ENCODE results near the gene DEPDC7. TPM values are rescaled to one million over a fixed set of nuclear protein-coding genes. Genes with fewer than 3 reads are reported as not detected.
A peak's percentile ranks its signal among the peaks of the same experiment; 100 is the strongest.
"Not testable (repeated sequence)": the region's sequence is repeated elsewhere in the genome, so short reads cannot be mapped to it uniquely, and the experiment has no call there.

DEPDC7 gene
- total and polyA plus RNA-seq, 4 donors: 0.31 to 6.4 (median 1.7) TPM

GRCh38 chr11:33044285-33044756 lies 28.6 kb downstream of the DEPDC7 start:
- H3K9me3 ChIP-seq (ENCODE audit: control insufficient read depth, low read length): no peaks in the 10 kb centered on the region
- no peak overlapping the region for H3K27ac ChIP-seq (ENCODE audit: low read depth in 1 of 2, low read length in 2 of 2)
- no peak overlapping the region for H3K4me3 ChIP-seq (ENCODE audit: low read length in 2 of 2)
- intact Hi-C loops (cut with DNase I): loop anchor here (10.0 kb wide), 2 partner anchors 110 to 150 kb away; partner anchors contain the start of gene QSER1 (in 1 of the 2)
- DNase-seq: no peak
- no peak for ATAC-seq (ENCODE audit: low FRiP score)
- peaks cover 0 to 3% of the 10 kb centered on the region in 2 donors for H3K36me3 ChIP-seq (ENCODE audit: control insufficient read depth in 1 of 2, insufficient read depth in 2 of 2, low read length in 1 of 2)
- H3K4me1 ChIP-seq (ENCODE audit: control insufficient read depth in 1 of 2, insufficient read depth in 2 of 2, low read length in 2 of 2): peaks cover 0 to 8% of the 10 kb centered on the region in 2 donors
- no peaks in the 10 kb centered on the region for H3K27me3 ChIP-seq (ENCODE audit: control insufficient read depth in 1 of 2, insufficient read depth in 2 of 2, low read length in 1 of 2)
- 84 to 86% methylated on average over 4 of the region's 4 CpGs for WGBS, 2 donors

- Histone ChIP-seq H3K27me3 (ENCODE audit: control insufficient read depth in 1 of 2, insufficient read depth in 2 of 2, low read length in 1 of 2) (no peaks in the 10 kb centered on the region), H3K36me3 (ENCODE audit: control insufficient read depth in 1 of 2, insufficient read depth in 2 of 2, low read length in 1 of 2) (peaks cover 0 to 3% of the 10 kb centered on the region in 2 donors), H3K9me3 (ENCODE audit: control insufficient read depth, low read length) (no peaks in the 10 kb centered on the region), H3K4me3 (ENCODE audit: low read length in 2 of 2) (no peak overlapping the region), H3K27ac (ENCODE audit: low read depth in 1 of 2, low read length in 2 of 2) (no peak overlapping the region), H3K4me1 (ENCODE audit: control insufficient read depth in 1 of 2, insufficient read depth in 2 of 2, low read length in 2 of 2) (peaks cover 0 to 3% of the 10 kb centered on the region in 2 donors)
- intact Hi-C loops (cut with DNase I): loop anchor here (10.0 kb wide), 2 partner anchors 109 to 151 kb away; partner anchors contain the start of gene QSER1 (in 1 of the 2)
- DNase-seq: no peak
- 78 to 88% methylated on average over 8 of the region's 8 CpGs for WGBS, 2 donors
- no peak for ATAC-seq (ENCODE audit: low FRiP score)
Measured at GRCh38 chr11:33045551-33046255, 30.0 kb downstream of the DEPDC7 start.

GRCh38 chr11:33048701-33049100 lies 33.0 kb downstream of the DEPDC7 start:
- WGBS, 2 donors: 93 to 96% methylated on average over 6 of the region's 6 CpGs
- not testable (repeated sequence) for H3K4me1 ChIP-seq (ENCODE audit: control insufficient read depth in 1 of 2, insufficient read depth in 2 of 2, low read length in 2 of 2)

GRCh38 chr11:33049565-33050408 lies 34.1 kb downstream of the DEPDC7 start:
- not testable (repeated sequence) for H3K36me3 ChIP-seq (ENCODE audit: control insufficient read depth in 1 of 2, insufficient read depth in 2 of 2, low read length in 1 of 2); H3K4me3 ChIP-seq (ENCODE audit: low read length in 2 of 2); DNase-seq; H3K4me1 ChIP-seq (ENCODE audit: control insufficient read depth in 1 of 2, insufficient read depth in 2 of 2, low read length in 2 of 2); H3K9me3 ChIP-seq (ENCODE audit: control insufficient read depth, low read length); H3K27me3 ChIP-seq (ENCODE audit: control insufficient read depth in 1 of 2, insufficient read depth in 2 of 2, low read length in 1 of 2); ATAC-seq (ENCODE audit: low FRiP score); H3K27ac ChIP-seq (ENCODE audit: low read depth in 1 of 2, low read length in 2 of 2)
- 91 to 95% methylated on average over 3 of the region's 3 CpGs for WGBS, 2 donors
- intact Hi-C loops (cut with DNase I): loop anchor here (10.0 kb wide), 2 partner anchors 105 to 155 kb away; partner anchors contain the start of gene QSER1 (in 1 of the 2)

More at GRCh38 chr11:33048701-33049100, 33.0 kb downstream of the DEPDC7 start:
- not testable (repeated sequence) for H3K27me3 ChIP-seq (ENCODE audit: control insufficient read depth in 1 of 2, insufficient read depth in 2 of 2, low read length in 1 of 2); ATAC-seq (ENCODE audit: low FRiP score); H3K4me3 ChIP-seq (ENCODE audit: low read length in 2 of 2); H3K36me3 ChIP-seq (ENCODE audit: control insufficient read depth in 1 of 2, insufficient read depth in 2 of 2, low read length in 1 of 2); H3K27ac ChIP-seq (ENCODE audit: low read depth in 1 of 2, low read length in 2 of 2); H3K9me3 ChIP-seq (ENCODE audit: control insufficient read depth, low read length)
- intact Hi-C loops (cut with DNase I): loop anchor here (10.0 kb wide), 2 partner anchors 106 to 154 kb away; partner anchors contain the start of gene QSER1 (in 1 of the 2)
- DNase-seq: peak in 1 of 2 donors; percentile 59

GRCh38 chr11:33052231-33052630 lies 36.6 kb downstream of the DEPDC7 start:
- Histone ChIP-seq H3K9me3 (ENCODE audit: control insufficient read depth, low read length) (no peaks in the 10 kb centered on the region), H3K27me3 (ENCODE audit: control insufficient read depth in 1 of 2, insufficient read depth in 2 of 2, low read length in 1 of 2) (no peaks in the 10 kb centered on the region), H3K36me3 (ENCODE audit: control insufficient read depth in 1 of 2, insufficient read depth in 2 of 2, low read length in 1 of 2) (no peaks in the 10 kb centered on the region), H3K4me3 (ENCODE audit: low read length in 2 of 2) (no peak overlapping the region), H3K27ac (ENCODE audit: low read depth in 1 of 2, low read length in 2 of 2) (no peak overlapping the region), H3K4me1 (ENCODE audit: control insufficient read depth in 1 of 2, insufficient read depth in 2 of 2, low read length in 2 of 2) (no peaks in the 10 kb centered on the region)
- DNase-seq (no peak), ATAC-seq (ENCODE audit: low FRiP score) (no peak)
- intact Hi-C loops (cut with DNase I): no loop called here
- WGBS, 2 donors: 83 to 94% methylated on average over 1 to 2 of the region's 2 CpGs

GRCh38 chr11:33055375-33055774 lies 39.7 kb downstream of the DEPDC7 start:
- ATAC-seq (ENCODE audit: low FRiP score): no peak
- Histone ChIP-seq H3K27me3 (ENCODE audit: control insufficient read depth in 1 of 2, insufficient read depth in 2 of 2, low read length in 1 of 2) (no peaks in the 10 kb centered on the region), H3K4me3 (ENCODE audit: low read length in 2 of 2) (no peak overlapping the region), H3K36me3 (ENCODE audit: control insufficient read depth in 1 of 2, insufficient read depth in 2 of 2, low read length in 1 of 2) (peaks cover 4 to 7% of the 10 kb centered on the region in 2 donors), H3K9me3 (ENCODE audit: control insufficient read depth, low read length) (no peaks in the 10 kb centered on the region), H3K4me1 (ENCODE audit: control insufficient read depth in 1 of 2, insufficient read depth in 2 of 2, low read length in 2 of 2) (no peaks in the 10 kb centered on the region), H3K27ac (ENCODE audit: low read depth in 1 of 2, low read length in 2 of 2) (no peak overlapping the region)
- no peak for DNase-seq
- intact Hi-C loops (cut with DNase I): loop anchor here in 1 of 2 donors (5.0 kb wide), 1 partner anchor 93 kb away; no protein-coding TSS in a partner anchor

- no peak for ATAC-seq (ENCODE audit: low FRiP score)
- no peaks in the 10 kb centered on the region for H3K9me3 ChIP-seq (ENCODE audit: control insufficient read depth, low read length)
- intact Hi-C loops (cut with DNase I): loop anchor here in 1 of 2 donors (5.0 kb wide), 1 partner anchor 95 kb away; no protein-coding TSS in a partner anchor
- no peaks in the 10 kb centered on the region for H3K4me1 ChIP-seq (ENCODE audit: control insufficient read depth in 1 of 2, insufficient read depth in 2 of 2, low read length in 2 of 2)
- H3K27me3 ChIP-seq (ENCODE audit: control insufficient read depth in 1 of 2, insufficient read depth in 2 of 2, low read length in 1 of 2): no peaks in the 10 kb centered on the region
- H3K4me3 ChIP-seq (ENCODE audit: low read length in 2 of 2): no peak overlapping the region
- H3K36me3 ChIP-seq (ENCODE audit: control insufficient read depth in 1 of 2, insufficient read depth in 2 of 2, low read length in 1 of 2): peaks cover 4 to 8% of the 10 kb centered on the region in 2 donors
- no peak overlapping the region for H3K27ac ChIP-seq (ENCODE audit: low read depth in 1 of 2, low read length in 2 of 2)
- DNase-seq: no peak
- WGBS, 2 donors: 91 to 93% methylated on average over 1 of the region's 1 CpG
Measured at GRCh38 chr11:33057284-33057683, 41.6 kb downstream of the DEPDC7 start.

- H3K9me3 ChIP-seq (ENCODE audit: control insufficient read depth, low read length): no peaks in the 10 kb centered on the region
- H3K27me3 ChIP-seq (ENCODE audit: control insufficient read depth in 1 of 2, insufficient read depth in 2 of 2, low read length in 1 of 2): no peaks in the 10 kb centered on the region
- no peaks in the 10 kb centered on the region for H3K4me1 ChIP-seq (ENCODE audit: control insufficient read depth in 1 of 2, insufficient read depth in 2 of 2, low read length in 2 of 2)
- 60 to 68% methylated on average over 5 of the region's 5 CpGs for WGBS, 2 donors
- peaks cover 4 to 8% of the 10 kb centered on the region in 2 donors for H3K36me3 ChIP-seq (ENCODE audit: control insufficient read depth in 1 of 2, insufficient read depth in 2 of 2, low read length in 1 of 2)
- ATAC-seq (ENCODE audit: low FRiP score): no peak
- no peak overlapping the region for H3K27ac ChIP-seq (ENCODE audit: low read depth in 1 of 2, low read length in 2 of 2)
- DNase-seq: no peak
- no peak overlapping the region for H3K4me3 ChIP-seq (ENCODE audit: low read length in 2 of 2)
- intact Hi-C loops (cut with DNase I): loop anchor here in 1 of 2 donors (5.0 kb wide), 1 partner anchor 97 kb away; no protein-coding TSS in a partner anchor
Measured at GRCh38 chr11:33059331-33060007, 43.8 kb downstream of the DEPDC7 start.
